ENCODE results near the gene FMR1NB.

FMR1NB gene

DNA sequence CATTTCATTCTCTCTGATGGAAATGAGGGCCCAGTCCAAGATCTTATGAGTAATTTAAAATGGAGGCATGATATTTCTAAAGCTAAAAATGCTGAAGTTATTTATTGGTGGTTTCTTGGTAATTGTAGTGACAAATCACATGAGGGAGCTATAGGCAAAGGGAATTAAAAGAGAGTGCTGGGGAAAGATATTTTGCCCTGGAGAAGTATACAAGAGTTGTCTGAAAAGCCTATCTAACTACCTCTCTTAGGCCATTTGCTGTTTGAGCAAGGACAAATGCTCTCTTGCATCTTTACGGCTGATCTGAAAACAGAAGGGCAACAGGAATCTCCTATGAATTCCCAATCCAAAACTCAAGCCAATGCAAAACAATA lies 89.4 kb downstream of the FMR1NB start:
- no peak for DNase-seq (ENCODE audit: low spot score)
